ENCODE measurements around the gene FRMPD2.
"Not testable (repeated sequence)": the region's sequence is repeated elsewhere in the genome, so short reads cannot be mapped to it uniquely, and the experiment has no call there.

FRMPD2 gene

GRCh38 chr10:48251152-48251524, 23.4 kb downstream of the FRMPD2 start:
- DNase-seq (ENCODE audit: low read depth), result no peak

DNA sequence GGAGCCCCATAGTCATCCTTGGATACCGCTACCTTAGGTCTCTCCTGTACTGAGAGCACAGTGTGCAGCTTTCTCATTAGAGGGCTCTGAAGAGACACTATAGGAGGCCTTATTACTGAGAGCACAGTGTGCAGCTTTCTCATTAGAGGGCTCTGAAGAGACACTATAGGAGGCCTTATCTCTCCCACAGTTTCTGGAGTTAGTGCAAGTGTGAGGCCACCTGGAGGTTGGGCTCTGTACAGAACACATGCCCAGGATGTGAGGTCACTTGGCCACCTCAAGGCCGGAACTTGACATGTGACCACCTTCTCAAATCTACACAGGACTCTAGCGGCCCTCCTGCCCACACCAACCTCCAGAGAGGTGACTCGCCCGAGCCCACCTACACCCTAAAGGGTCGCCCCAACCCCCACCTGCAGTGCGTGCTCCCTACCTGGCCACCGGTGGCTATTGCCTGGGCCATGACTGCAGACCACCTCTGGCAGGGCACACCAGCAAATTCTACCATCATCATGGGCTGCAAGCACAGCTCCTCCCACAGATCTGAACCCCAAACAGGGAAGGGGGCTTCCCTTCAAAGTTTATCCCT, 24.6 kb downstream of the FRMPD2 start:
- no peak for DNase-seq (ENCODE audit: low read depth)

GRCh38 chr10:48249004-48249762, 25.3 kb downstream of the FRMPD2 start:
- no peak for DNase-seq (ENCODE audit: low read depth)

GRCh38 chr10:48248462-48248861, 26.0 kb downstream of the FRMPD2 start:
- DNase-seq (ENCODE audit: low read depth), result no peak

DNA sequence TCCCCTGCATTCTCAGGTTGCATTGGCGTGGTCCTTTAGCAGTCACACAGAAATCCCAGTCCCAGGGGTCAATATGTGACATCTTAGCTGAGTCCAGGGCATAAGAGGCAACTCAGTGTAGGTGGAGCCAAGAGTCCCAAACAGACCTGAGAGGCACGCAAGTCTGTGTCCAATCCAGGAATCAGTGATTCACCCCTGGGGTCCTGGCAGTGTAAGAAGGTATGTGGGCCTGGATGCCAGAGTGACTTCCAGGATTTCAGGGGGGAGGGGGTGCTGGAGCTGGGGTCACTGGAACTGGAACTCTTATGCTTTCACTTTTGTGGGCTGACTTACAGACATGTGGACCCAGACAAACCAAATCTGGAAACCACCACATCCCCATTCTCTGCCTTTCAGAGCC, 26.8 kb downstream of the FRMPD2 start:
- DNase-seq (ENCODE audit: low read depth), result no peak

- no peak for DNase-seq (ENCODE audit: low read depth)
Measured at GRCh38 chr10:48246501-48246900, 28.0 kb downstream of the FRMPD2 start.

- DNase-seq (ENCODE audit: low read depth), result no peak
Measured at GRCh38 chr10:48245977-48246376, 28.5 kb downstream of the FRMPD2 start.

DNA sequence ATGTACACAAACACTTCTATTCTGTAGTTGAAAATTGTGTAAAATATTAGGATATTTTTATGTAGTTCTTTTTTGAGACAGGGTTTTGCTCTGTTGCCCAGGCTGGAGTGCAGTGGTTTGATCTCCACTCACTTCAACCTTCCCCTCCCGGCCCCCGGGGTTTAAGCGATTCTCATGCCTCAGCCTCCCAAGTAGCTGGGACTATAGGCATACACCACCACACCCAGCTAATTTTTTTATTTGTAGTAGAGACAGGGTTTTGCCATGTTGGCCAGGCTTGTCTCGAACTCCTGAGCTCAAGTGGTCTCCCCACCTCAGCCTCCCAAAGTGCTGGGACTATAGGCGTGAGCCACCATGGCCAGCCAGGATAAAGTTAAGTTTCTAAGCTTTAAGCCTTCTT, 30.6 kb downstream of the FRMPD2 start:
- not testable (repeated sequence) for DNase-seq (ENCODE audit: low read depth)

GRCh38 chr10:48243487-48243886, 31.0 kb downstream of the FRMPD2 start:
- DNase-seq (ENCODE audit: low read depth), result no peak

GRCh38 chr10:48242171-48242904, 32.2 kb downstream of the FRMPD2 start:
- DNase-seq (ENCODE audit: low read depth), result no peak

DNA sequence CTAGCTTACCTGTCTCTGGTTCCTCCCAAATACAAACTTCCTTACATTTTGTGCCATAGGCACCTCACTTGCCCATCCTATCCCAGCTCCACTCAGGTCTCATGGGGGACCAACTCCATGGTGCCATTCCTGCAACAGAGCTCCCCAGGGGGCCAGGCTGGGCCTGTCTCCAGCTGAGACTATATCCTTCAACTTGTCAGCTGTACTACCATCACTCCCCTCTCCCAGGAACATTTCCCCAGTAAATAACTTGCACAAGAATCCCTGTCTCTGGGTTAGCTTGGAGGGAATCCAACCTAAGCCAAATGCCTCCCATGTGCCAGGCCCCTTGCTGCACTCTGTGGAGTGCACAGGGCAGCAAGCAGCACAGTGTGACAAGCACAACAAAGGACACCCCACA, 33.2 kb downstream of the FRMPD2 start:
- DNase-seq (ENCODE audit: low read depth), result no peak

GRCh38 chr10:48240196-48240595, 34.3 kb downstream of the FRMPD2 start:
- no peak for DNase-seq (ENCODE audit: low read depth)

- no peak for DNase-seq (ENCODE audit: low read depth)
Measured at GRCh38 chr10:48239618-48240017, 34.9 kb downstream of the FRMPD2 start.

GRCh38 chr10:48238826-48239520, 35.5 kb downstream of the FRMPD2 start:
- DNase-seq (ENCODE audit: low read depth), result no peak

DNA sequence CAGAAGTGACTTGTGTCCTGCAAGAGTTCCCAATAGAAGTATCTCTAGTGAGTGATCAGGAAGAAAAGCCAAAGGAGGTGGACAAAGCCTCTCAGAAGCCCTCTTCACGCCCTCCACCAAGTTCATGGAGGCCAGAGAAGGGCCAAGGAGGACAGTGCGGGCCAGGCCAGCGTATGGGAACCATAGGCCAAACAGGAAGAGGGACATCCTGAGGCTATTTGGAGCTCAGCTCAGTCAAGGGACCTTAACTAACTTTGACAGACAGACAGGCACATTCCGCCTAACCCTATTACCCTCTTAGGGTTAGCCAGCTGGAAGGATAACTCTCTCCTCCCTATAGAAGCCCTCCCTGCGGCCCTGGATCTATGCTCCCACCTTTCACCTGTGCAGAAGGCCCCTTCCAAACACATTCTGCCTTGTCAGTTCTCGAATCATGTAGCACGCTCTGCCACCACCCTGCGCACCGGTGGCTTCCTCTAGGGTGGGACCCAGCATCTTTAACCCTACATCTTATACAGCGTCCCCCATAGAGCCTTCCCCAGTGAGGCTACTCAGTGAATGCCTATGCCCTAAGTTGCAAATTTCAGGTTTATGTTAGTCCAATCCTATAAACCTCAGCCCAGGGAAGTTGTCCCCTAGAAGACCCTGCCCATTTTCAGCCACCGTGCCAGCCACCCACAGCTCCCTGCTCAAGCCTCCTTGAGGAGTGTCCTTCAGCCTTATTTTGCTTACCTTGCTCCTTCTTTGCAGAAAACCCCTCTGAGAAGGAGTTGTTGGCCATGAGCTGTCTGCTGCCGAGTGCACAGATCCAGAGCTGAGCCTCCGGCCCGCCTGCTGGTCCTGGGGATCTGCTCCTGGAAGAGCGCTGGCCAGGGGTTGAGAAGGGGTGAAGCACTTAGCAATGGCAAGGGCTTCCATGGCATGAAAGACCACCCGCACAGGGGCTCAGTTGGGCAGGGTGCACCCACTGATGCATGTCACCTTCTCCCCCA, 36.9 kb downstream of the FRMPD2 start:
- DNase-seq (ENCODE audit: low read depth), result no peak

DNA sequence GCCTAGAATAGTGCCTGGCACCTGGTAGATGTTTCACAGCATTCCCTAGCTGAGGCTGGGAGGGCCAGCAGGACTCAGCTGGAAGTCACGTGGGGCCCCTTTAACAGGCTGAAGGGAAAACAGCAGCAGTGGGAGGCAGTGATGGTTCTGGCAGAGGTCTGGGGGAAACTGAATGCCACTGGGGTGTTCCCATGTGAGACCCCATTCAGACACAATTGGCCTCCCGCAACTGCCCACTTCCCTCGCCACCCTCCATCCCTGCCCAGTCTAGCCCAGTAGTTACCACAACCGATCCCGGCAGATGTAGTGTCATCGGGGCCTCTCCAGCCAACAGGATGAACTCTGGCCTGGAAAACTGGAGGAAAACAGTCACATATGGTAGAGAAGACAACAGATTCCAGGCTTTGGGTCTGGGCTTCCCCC, 38.3 kb downstream of the FRMPD2 start:
- DNase-seq (ENCODE audit: low read depth), result no peak

DNA sequence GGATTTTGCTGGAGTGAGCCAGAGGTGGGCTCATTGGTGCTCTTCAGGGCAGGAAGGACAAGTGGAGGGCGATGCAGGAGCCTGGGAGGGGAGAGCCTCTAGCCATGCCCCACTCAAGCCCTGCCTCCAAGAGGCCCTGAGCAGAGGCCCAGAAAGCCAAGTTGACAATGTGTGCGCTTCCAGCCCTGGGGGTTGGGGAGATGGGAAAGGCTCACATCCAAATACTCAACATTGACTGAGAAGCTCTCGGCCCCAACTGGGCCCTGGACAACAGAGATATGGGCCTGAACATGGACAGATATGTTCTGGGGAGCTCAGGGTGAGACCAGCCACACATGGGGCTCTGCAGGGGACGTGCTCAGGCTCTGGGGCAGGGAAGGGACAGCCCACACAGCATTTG, 39.0 kb downstream of the FRMPD2 start:
- no peak for DNase-seq (ENCODE audit: low read depth)

DNA sequence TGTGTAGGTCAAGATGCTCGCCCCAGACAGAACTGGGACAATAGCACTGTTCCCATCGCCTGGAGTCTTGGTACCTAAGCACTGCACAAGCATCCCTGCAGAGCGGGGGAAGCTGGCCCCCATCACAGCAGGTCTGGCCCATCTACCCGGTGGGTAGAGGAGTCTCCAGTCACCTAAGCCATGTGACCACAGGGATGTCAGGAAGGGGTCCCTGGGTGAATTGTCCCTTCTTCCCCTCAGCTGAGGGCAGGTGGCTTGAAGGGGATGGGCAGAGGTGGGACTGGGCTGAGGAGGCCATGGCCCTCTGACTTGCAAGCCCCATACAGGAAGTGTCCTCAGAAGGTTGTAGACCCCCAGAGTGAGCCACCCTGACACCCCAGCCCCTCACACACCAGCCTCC, 39.7 kb downstream of the FRMPD2 start:
- no peak for DNase-seq (ENCODE audit: low read depth)

DNA sequence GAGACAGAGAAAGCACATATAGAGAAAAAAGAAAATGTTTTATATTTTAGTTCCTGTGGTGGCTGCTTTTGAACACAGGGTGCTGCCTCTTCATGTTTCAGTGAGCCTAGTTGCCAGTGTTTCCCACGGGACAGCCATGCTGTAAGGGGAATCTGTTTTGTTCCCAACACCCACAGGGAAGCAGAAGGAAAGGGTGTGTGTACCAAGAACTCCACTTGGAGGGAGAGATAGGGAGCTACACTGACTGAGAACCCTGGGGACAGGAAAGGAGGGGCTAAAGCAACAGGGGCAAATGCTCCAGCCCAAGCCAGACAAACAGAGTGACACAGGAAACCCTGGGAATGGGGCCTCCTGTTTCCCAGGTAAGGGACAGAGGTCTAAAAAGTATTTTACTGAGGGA, 40.2 kb downstream of the FRMPD2 start:
- no peak for DNase-seq (ENCODE audit: low read depth)

- no peak for DNase-seq (ENCODE audit: low read depth)
Measured at GRCh38 chr10:48233559-48234005, 40.9 kb downstream of the FRMPD2 start.

DNA sequence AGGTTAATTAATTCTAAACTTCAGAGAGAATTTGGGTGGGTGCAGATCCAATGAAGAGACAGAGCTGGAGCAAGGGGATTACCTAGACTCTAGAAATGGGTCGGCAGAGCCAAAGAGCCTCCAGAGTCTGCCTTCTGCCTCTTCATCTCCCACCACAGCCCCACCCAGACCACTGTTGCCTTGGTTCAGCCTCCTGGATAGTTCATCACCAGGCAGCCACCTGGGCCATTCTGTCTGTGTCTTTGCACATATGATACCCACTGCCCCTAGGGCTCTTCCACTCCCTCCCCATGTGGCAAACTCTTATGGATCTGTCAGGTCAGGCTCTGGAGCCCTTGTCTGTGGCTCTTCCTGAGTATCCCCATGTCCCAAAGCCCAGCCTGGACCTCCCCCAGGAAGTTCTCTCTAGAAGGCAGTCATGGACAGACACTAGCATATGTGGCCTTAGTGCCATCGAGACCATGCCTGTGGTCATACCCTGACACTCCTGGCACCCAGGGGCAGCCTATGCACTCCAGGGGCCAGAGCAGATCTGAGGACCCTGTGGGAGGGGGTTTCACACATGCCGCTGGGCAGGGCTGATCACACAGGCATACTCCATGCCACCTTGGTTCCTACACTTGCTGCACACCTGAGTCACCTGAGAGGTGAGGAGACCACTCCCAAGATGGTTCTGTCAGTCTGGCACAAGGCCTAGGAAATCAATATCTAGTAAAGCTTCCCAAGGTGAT, 41.6 kb downstream of the FRMPD2 start:
- no peak for DNase-seq (ENCODE audit: low read depth)

Data from fibroblast of the conjunctiva (primary cell).